GM21786 (cell line): ENCODE results near the gene PSMD1.

Source experiments
- ATAC-seq: cut with Tn5 transposase; IDR thresholded peaks from one replicate; pipeline ENCODE4 v1.9.1; 2021; ENCODE audit not compliant: unreplicated experiment

Gene PSMD1

DNA sequence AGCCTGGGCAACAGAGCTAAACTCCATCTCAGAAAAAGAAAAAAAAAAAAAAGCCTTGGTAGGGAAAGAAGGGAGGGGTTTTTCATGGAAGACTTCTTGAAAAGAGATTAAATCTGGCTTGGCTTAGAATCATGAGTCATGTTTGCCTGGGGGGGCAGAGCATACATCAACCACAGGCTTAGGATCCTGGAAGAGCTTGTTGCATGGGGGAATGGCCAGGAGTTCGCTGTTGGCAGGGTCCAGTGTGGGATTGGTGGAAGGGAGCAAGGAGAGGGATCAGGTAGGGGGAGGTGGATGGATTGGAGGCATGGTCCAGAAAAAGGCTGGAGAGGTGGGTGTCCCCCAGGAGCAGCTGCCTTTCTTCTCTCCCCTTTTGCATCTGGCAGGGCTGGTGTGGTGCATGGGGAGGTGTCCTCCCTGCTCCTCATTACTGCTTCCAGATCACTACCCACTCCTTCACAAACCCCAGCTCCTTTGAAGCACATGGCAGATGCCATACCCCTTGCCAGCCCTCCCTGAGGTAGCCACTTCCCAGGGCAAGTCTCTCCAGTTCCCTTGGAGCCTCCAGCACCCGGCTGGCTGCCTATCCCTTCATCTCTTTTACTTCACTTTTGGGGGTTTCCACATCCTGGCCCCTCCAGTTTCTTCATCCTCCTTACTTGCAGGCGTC, 144.3 kb downstream of the PSMD1 start:
- no peak for ATAC-seq

DNA sequence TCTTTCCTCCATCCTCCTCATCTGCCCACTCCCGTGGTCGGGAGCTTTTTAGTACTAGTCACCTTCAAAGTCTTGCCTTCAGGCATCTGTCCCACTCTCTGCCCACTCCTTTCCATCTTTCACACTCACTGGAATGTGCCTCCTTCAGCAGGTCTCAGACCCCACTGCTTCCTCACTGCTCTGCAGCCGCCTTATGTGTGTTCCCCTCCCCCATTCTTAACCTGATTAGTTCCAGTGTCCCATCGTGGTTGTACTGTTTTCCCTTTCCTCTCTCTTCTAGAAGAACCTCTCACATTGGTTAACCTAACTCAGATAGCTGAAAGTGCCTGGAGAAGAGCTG, 144.8 kb downstream of the PSMD1 start:
- no peak for ATAC-seq

DNA sequence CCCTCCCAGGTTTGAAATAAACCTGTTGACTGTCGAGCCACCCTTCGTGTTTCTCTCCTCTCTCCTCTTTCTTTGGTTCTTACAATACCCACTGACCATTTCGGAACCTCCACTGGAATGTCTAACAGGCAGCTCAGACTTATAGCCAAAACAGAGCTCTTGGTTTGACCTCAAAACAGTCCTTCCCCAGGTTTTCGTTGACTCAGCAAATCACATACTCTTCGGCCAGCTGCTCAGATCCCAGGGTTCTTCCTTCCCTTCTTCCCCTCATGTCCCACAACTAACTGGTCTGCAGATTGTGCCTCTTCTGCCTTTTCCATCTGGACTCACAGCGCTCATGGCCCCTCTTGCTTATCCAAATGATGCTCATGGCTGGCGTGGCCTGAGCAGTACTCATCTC, 146.4 kb downstream of the PSMD1 start:
- no peak for ATAC-seq

DNA sequence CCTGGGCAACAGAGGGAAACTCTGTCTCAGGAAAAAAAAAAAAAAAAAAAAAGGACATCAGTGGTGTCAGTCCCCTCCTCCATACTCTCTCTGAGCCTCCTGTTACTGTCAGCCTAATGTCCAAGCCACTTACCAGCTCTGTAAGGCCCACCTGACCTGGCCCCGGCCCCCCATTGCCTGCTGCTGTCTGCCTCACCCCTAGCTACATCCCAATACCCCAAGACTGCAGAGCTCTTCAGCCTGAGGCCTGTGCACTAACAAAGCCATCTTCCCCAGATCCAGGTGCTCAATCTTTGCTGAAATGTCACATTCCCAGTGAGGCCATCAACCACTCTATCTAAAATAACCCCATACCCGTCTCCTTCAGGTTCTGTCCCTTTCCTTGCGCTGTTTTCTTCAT, 147.5 kb downstream of the PSMD1 start:
- no peak for ATAC-seq

DNA sequence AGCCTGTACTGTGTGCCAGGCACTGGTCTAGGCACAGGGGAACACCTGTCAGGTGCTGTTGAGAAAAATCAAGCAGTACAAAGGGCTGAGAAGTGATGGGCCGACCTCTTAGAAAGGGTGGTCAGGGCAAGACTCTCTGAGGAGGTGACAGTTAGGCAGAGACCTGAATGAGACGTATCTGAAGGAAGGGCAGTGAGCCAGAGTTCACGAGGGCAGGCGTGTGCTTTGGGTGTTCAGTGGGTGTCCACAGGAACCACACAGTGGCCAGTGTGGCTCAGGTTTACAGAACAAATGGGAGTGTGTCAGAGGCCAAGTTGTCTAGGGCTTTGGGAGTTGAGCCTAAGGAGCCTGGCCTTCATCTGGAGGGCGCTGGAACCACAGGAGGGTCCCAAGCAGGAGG, 147.9 kb downstream of the PSMD1 start:
- ATAC-seq: no peak

DNA sequence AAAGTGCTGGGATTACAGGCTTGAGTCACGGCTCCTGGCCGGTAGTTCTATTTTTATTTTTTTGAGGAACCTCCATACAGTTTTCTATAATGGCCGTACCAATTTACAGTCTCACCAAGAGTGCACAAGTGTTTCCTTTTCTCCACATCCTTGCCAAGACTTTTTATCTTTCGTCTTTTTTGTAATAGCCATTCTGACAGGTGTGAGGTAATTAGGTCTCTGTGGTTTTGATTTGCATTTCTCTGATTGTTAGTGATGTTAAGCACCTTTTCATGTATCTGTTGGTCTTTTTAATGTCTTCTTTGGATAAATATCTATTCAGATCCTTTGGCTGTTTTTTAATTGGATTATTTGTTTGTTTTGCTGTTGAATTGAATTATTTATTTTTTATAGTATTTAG, 151.1 kb downstream of the PSMD1 start:
- ATAC-seq: no peak

DNA sequence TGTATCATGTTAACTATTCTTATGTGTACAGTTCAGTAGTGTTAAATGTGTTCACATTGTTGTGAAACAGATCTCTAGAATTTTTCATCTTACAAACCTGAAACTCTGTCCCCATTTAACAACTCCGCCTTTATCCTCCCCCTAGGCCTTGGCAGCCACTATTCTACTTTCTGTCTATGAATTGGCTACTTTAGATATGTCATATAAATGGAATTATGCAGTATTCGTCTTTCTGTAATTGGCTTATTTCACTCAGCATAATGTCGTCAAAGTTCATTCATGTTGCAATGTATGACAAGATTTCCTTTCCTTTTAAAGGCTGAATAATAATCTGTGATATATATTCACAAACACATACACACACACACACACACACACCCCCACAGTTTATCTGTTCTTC, 154.1 kb downstream of the PSMD1 start:
- ATAC-seq: no peak

DNA sequence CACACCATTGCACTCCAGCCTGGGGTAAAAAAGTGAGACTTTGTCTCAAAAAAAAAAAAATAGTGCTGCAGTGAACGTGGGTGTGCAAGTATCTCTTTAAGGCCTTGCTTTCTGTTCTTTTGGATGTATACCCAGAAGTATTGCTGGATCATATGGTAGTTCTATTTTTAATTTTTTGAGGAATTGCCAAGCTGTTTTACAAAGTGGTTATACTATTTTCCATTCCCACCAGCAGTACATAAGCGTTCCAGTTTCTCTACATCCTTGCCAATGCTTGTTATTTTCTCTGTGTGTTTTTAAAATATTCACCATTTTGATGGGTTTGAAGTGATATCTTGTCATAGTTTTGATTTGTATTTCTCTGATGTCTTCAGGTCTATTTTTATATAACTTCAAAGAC, 154.8 kb downstream of the PSMD1 start:
- no peak for ATAC-seq

DNA sequence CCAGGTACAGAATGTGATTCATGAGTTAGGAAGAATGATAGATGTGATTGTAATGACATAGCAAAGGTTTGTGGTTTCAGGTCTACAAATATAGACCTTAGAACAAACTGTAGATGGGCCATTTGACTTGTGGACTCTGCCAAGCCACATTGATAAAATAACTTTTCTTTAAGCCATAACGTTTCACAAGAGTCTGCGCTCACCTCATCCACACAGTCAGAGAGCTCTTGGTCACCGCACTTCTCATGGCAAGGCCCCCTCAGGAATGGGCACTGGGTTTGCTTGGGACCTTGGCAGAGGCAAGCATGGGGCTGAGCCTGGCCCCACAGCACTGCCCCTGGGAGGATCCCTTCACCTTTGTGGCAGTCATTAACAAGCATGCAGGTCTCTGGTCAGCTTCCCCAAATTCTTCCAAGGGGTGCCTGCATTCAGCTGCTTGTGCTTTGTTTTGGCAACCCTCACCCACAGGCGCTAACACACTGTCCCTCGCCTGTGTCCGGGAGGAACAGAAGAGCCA, 155.7 kb downstream of the PSMD1 start:
- ATAC-seq: no peak

DNA sequence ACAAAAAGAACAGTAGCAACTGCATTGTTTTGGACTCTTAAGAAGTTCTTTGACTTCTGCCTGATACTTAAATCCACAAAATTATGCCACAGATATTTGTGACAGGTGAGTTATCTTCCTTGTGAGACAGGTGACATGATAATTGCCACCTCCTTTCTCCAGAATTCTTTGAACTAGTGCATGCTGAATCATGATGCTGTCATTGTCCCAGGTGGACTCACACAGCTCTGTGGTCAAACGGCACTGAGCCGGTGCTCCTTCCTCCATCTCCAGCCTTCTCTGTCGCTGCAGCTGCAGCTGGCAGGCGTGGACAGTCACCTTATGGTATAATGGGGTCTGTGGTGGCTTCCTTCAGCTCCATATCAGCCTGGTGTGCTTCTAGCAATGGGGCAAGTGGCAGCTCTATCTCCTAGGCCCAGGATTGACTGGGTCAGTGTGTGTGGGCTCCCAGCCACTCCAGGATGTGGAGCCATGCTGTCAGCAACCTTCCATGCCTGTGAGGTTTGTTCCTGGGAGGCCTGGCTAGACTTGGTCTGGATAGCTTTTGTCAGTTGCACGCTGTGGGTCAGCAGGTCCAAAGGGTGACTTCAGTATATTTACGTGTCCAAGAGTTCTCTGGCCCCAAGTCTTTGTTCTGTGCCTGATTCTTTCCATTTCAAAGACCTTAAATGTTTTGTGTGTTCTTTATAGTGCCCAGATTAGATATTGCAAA, 157.4 kb downstream of the PSMD1 start:
- ATAC-seq: no peak

DNA sequence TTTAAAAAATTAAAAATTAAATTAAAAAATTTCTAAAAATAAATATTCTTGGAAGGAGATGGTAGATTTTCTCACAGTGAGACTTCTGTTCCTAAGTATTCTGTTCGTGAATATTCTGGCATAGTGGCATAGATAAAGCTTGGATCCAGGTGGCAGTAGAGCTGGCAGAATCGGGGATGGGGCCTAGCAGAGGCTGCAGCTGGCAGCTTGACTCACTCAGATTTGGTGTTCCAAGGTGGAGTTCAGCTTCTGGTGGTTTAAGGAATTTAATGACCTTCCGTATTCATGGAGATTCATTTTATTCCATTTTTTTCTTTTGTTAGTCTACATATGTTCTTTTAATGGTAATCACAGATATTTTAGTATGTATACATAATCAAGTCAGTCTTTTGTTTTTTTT, 161.7 kb downstream of the PSMD1 start:
- no peak for ATAC-seq

DNA sequence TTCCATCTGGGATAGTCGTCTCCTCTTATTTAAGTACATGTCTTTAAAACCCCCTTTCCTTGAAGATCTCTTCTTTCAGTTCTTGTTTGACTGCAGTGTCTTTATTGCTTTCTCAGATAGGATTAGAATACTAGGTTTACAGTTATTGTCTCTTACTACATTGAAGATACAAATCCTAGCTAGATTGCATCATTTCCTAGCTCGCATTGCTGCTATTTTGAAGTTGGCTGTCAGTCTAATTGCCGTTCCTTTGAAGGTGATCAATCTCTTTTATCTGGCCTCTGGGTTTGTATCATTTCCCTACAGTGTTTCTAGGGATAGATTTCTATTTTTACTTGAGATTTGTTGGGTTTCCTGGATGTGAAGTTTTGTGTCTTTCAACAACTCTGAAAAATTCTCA, 162.6 kb downstream of the PSMD1 start:
- ATAC-seq: no peak

DNA sequence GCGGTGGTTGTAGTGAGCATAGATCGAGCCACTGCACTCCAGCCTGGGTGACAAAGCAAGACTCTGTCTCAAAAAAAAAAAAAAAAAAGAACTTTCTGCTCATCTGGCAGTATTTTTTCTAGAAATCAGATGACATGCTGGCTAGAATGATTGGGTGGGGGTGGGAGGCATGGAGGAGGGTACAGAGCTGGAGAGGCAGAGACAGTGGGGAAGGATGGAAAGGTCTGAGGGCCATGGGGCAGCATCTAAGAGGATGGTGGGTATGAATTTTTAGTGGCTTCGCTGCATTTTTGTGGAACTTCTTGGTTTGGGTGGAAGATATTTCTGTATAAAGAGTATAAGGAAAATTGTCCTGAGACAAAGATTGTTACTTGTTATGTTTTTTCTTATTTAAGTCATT, 165.1 kb downstream of the PSMD1 start:
- no peak for ATAC-seq
